ENCODE data around the gene KANSL1. TPM values are rescaled to one million over a fixed set of nuclear protein-coding genes. Genes with fewer than 3 reads are reported as not detected.

The KANSL1 gene
- total and polyA plus RNA-seq, 2 of the 4 experiments (the other 2 are of a cell fraction) = 19.1 to 49.6 TPM

DNA sequence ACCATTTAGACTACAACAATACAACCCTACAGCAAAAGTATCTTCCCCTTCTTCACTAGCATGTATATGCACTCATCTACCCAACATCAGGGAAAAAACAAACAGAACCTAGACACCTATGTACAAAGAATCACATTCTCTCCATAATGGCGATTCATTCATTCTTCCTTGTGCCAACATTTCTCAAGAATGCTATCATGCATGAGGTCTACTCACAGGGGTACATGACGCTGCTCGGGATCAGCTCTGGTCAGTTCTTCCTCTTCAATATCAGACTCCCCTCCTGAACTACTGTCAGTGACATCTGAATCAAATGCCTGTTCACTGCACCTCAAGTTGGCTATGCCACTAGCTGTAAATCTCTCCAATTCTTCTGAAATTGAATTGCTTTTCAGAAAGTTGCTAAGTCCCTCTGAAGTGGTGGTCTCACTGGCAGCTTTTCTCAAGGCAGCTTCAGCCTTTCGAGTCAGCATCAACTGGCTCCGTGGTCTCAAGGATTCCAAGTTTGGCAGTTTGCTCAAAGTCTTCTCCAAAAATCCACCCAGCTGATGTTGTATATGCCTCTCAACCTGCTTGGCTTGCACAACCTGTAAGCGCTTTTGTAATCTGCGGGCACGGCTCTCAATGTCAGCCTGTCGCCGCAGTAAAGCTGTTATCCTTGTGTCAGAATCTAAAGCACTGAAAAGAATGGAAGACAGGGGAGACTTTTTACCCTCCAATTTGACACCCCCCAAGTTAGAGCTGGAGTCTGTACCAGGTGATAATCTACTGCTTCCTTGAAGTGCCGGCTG lies 22.4 kb downstream of the KANSL1 start:
- TSS peak; percentile 69 for BruUV-seq (replicated peaks)
- H3K4me1 ChIP-seq (ENCODE audit: control insufficient read depth, insufficient read depth, low read length) = peaks cover 18% of the 10 kb centered on the region
- no peak for TF ChIP-seq CEBPB (IDR thresholded peaks at IDR 0.05; ENCODE audit: low read depth, low read length)
- no peak for TF ChIP-seq SMC3 (IDR thresholded peaks at IDR 0.05; ENCODE audit: low read depth, low read length)
- no peak for TF ChIP-seq RCOR1 (IDR thresholded peaks at IDR 0.05; ENCODE audit: insufficient replicate concordance, low read length)
- TF ChIP-seq MAFK (IDR thresholded peaks at IDR 0.05; ENCODE audit: low read depth, low read length) = no peak
- no peak for TF ChIP-seq NFE2L2 (IDR thresholded peaks at IDR 0.05; ENCODE audit: low read depth, low read length)
- TF ChIP-seq CHD1 (IDR thresholded peaks at IDR 0.05; ENCODE audit: low read depth, low read length) = no peak
- no peak for TF ChIP-seq RFX5 (IDR thresholded peaks at IDR 0.05; ENCODE audit: low read depth, low read length)
- no peak overlapping the region for H3K27ac ChIP-seq (ENCODE audit: insufficient read depth, low read length)
- H2AFZ ChIP-seq (replicated peaks; ENCODE audit: low read length, poor library complexity) = no peak overlapping the region
- dilution Hi-C loops (cut with HindIII; ENCODE audit: low sequenced_read_pairs, unreplicated experiment) (no loop called here), intact Hi-C loops (cut with micrococcal nuclease) (no loop called here), in situ Hi-C loops (cut with MboI; ENCODE audit: low sequenced_read_pairs) (no loop called here)
- no peak overlapping the region for H2BK120ac ChIP-seq (ENCODE audit: low read depth, low read length)
- no peak overlapping the region for H2AK5ac ChIP-seq (ENCODE audit: low read depth, low read length)
- H2AK9ac ChIP-seq (replicated peaks; ENCODE audit: low read depth, low read length, poor library complexity) = no peak overlapping the region
- no peak overlapping the region for H4K5ac ChIP-seq (ENCODE audit: low read depth, low read length)
- no peak overlapping the region for H3K56ac ChIP-seq (ENCODE audit: extremely low read depth, insufficient read depth, low read length)
- H4K8ac ChIP-seq (ENCODE audit: low read depth in 2 of 2, low read length in 2 of 2) = no peak overlapping the region
- CTCF ChIA-PET = no interaction called here
- peaks cover 98% of the 10 kb centered on the region for H4K20me1 ChIP-seq (ENCODE audit: insufficient read depth, low read length)
- POLR2A ChIA-PET (ENCODE audit: unreplicated experiment) = no interaction called here
- DNase-seq (no peak), ATAC-seq (ENCODE audit: low read depth) (no peak)
- H3K4me2 ChIP-seq (ENCODE audit: low read depth, low read length) = no peak overlapping the region
- no peaks in the 10 kb centered on the region for H3K27me3 ChIP-seq (ENCODE audit: control insufficient read depth, insufficient read depth, low read length)
- no peak overlapping the region for H2BK15ac ChIP-seq (ENCODE audit: low read depth, low read length)
- H3K23ac ChIP-seq (ENCODE audit: low read depth, low read length) = no peak overlapping the region; the same call in 1 of the 2 replicates
- H3K9me3 ChIP-seq (ENCODE audit: control insufficient read depth, insufficient read depth, low read length) = no peaks in the 10 kb centered on the region
- no peak overlapping the region for H3K4me3 ChIP-seq (ENCODE audit: insufficient read depth, low read depth, low read length)
- peaks cover 20% of the 10 kb centered on the region for H3K36me3 ChIP-seq (ENCODE audit: control insufficient read depth, insufficient read depth, low read length)
- H3K18ac ChIP-seq (ENCODE audit: low read depth, low read length) = no peak overlapping the region
- 95% methylated on average over 2 of the region's 11 CpGs; no CpG with 5 or more reads in 1 of the 2 experiments for WGBS, 2 experiments (ENCODE audit: extremely low coverage in 2 of 2, insufficient read length in 1 of 2)
- H3K79me1 ChIP-seq (ENCODE audit: low read depth in 1 of 2, low read length in 2 of 2) = peaks cover 20 to 83% of the 10 kb centered on the region in 2 experiments
- peaks cover 14% of the 10 kb centered on the region for H3K9me1 ChIP-seq (ENCODE audit: insufficient read depth, low read length)
- no peak overlapping the region for H3K14ac ChIP-seq (replicated peaks; ENCODE audit: low read depth, low read length)
- no peak overlapping the region for H3K4ac ChIP-seq (ENCODE audit: low read depth, low read length)
- H2BK20ac ChIP-seq (ENCODE audit: low read depth, low read length) = no peak overlapping the region
- H2BK5ac ChIP-seq (ENCODE audit: low read depth, low read length, poor library complexity, severe bottlenecking) = no peak overlapping the region
- no peak overlapping the region for H3K9ac ChIP-seq (ENCODE audit: low read depth, low read length)
- no peak overlapping the region for H4K91ac ChIP-seq (ENCODE audit: insufficient read depth, low read depth, low read length)

Data from IMR-90 (cell line).